GM23248 (cell line): ENCODE data around the gene GRAMD1A. TPM values are rescaled to one million over a fixed set of nuclear protein-coding genes. Genes with fewer than 3 reads are reported as not detected.
"Not testable (repeated sequence)": the region's sequence is repeated elsewhere in the genome, so short reads cannot be mapped to it uniquely, and the experiment has no call there.

ENCODE experiments used
- DNase-seq: peaks from one replicate; pipeline ENCODE4 v3.0.0-alpha.2; 2015
- H2AFZ ChIP-seq: fragments of 200-600 bp; sonication (generic); 2 replicates; pipeline ENCODE4 v1.6.1; 2016; ENCODE audit warnings: antibody characterized with exemption
- H3F3A ChIP-seq: fragments of 200-600 bp; sonication (generic); 2 replicates; pipeline ENCODE4 v1.6.1; 2016; ENCODE audit warnings: mild to moderate bottlenecking, antibody characterized with exemption, mixed run types; ENCODE audit not compliant: insufficient read depth
- H3K27ac ChIP-seq: fragments of 200-600 bp; sonication (generic); 2 replicates; pipeline ENCODE4 v1.5.1; 2016; ENCODE audit warnings: mild to moderate bottlenecking
- H3K27me3 ChIP-seq: fragments of 200-600 bp; sonication (generic); replicated peaks from 2 replicates; pipeline ENCODE4 v1.6.1; 2016; ENCODE audit warnings: mild to moderate bottlenecking; ENCODE audit not compliant: insufficient read depth
- H3K36me3 ChIP-seq: fragments of 200-600 bp; sonication (generic); 2 replicates; pipeline ENCODE4 v1.6.1; 2016; ENCODE audit warnings: low read depth, mild to moderate bottlenecking
- H3K4me1 ChIP-seq: fragments of 200-600 bp; sonication (generic); 2 replicates; pipeline ENCODE4 v1.6.1; 2016; ENCODE audit warnings: mild to moderate bottlenecking; ENCODE audit not compliant: insufficient read depth
- H3K4me2 ChIP-seq: fragments of 200-600 bp; sonication (generic); one replicate; pipeline ENCODE4 v1.6.1; 2016; ENCODE audit warnings: mild to moderate bottlenecking; ENCODE audit not compliant: unreplicated experiment
- H3K4me3 ChIP-seq: fragments of 200-600 bp; sonication (generic); 2 replicates; pipeline ENCODE4 v1.5.1; 2016; ENCODE audit warnings: mild to moderate bottlenecking
- H3K79me2 ChIP-seq: fragments of 200-600 bp; sonication (generic); 2 replicates; pipeline ENCODE4 v1.6.1; 2016; ENCODE audit warnings: mild to moderate bottlenecking; ENCODE audit not compliant: insufficient read depth
- H3K9ac ChIP-seq: fragments of 200-600 bp; sonication (generic); 2 replicates; pipeline ENCODE4 v1.6.1; 2016; ENCODE audit warnings: mild to moderate bottlenecking
- H3K9me2 ChIP-seq: fragments of 200-600 bp; sonication (generic); 2 replicates; pipeline ENCODE4 v1.6.1; 2016; ENCODE audit warnings: mixed run types, mild to moderate bottlenecking, moderate library complexity; ENCODE audit not compliant: insufficient read depth
- H3K9me3 ChIP-seq: fragments of 200-600 bp; sonication (generic); one replicate; pipeline ENCODE4 v1.6.1; 2017; ENCODE audit warnings: low read depth
- H4K20me1 ChIP-seq: fragments of 200-600 bp; sonication (generic); 2 replicates; pipeline ENCODE4 v1.6.0; 2016; ENCODE audit not compliant: insufficient read depth
- EZH2 ChIP-seq: fragments of 200-600 bp; sonication (generic); IDR thresholded peaks from 2 replicates; pipeline ENCODE4 v1.6.1; 2018; ENCODE audit warnings: antibody characterized with exemption, mild to moderate bottlenecking; ENCODE audit not compliant: insufficient read depth, poor library complexity, severe bottlenecking
- EZH2phosphoT487 ChIP-seq: fragments of 200-600 bp; sonication (generic); IDR thresholded peaks from 2 replicates; pipeline ENCODE4 v1.6.1; 2018; ENCODE audit warnings: antibody characterized with exemption, moderate library complexity, mild to moderate bottlenecking, low read depth; ENCODE audit not compliant: insufficient read depth
- WGBS, 2 experiments: methylation state at CpG; one replicate each; pipeline ENCODE4 v1.1.6; 2015 to 2017; ENCODE audit warnings: low lambda C conversion rate in 2 of 2, low coverage in 1 of 2; ENCODE audit errors: missing lambda C conversion rate in 2 of 2; 5-methylcytosine and 5-hydroxymethylcytosine counted together
- in situ Hi-C: fragments of 300-500 bp; cut with MboI; formaldehyde crosslinking; loops from 2 replicates; pipeline ENCODE4 v1.15.0; 2020
- polyA plus RNA-seq: library from polyadenylated mRNA; unstranded; fragments of >200 nt; fragmentation: Nextera tagmentation; extraction: Ambion mirVana; gene quantifications from 2 replicates; pipeline ENCODE4 v1.2.1, GENCODE V29; 2016
- total RNA-seq: library from RNA; depleted of rRNA; stranded (reverse); fragments of >200 nt; shearing (Covaris generic); gene quantifications from 2 replicates; pipeline ENCODE4 v1.2.3, GENCODE V29; 2014

GRAMD1A gene
- total and polyA plus RNA-seq, 2 experiments from 2014 or later, result 17.3 to 33.8 TPM

GRCh38 chr19:35006999-35007365 lies 6.9 kb downstream of the GRAMD1A start:
- Histone ChIP-seq H4K20me1 (no peaks in the 10 kb centered on the region), H3K4me3 (no peak overlapping the region), H3F3A (no peaks in the 10 kb centered on the region), H3K4me1 (no peaks in the 10 kb centered on the region), H3K27ac (no peak overlapping the region), H3K79me2 (peaks cover 62% of the 10 kb centered on the region), H2AFZ (no peak overlapping the region), H3K27me3 (no peaks in the 10 kb centered on the region), H3K4me2 (no peak overlapping the region), H3K9me3 (no peaks in the 10 kb centered on the region), H3K36me3 (no peaks in the 10 kb centered on the region), H3K9ac (no peak overlapping the region), H3K9me2 (no peaks in the 10 kb centered on the region)
- DNase-seq, result no peak
- WGBS, 2 experiments, result 98% methylated on average over 5 of the region's 5 CpGs
- in situ Hi-C loops, result no loop called here
- TF ChIP-seq EZH2phosphoT487, result no peak
- no peak for TF ChIP-seq EZH2

GRCh38 chr19:35007427-35007826 lies 7.3 kb downstream of the GRAMD1A start:
- H3K9me3 ChIP-seq, DNase-seq, H3K9ac ChIP-seq, H3K27ac ChIP-seq, H3F3A ChIP-seq, H4K20me1 ChIP-seq, in situ Hi-C loops, H3K9me2 ChIP-seq, H3K27me3 ChIP-seq, H3K4me2 ChIP-seq, H3K36me3 ChIP-seq, H3K4me3 ChIP-seq, H2AFZ ChIP-seq, H3K4me1 ChIP-seq: not testable (repeated sequence)
- peaks cover 57% of the 10 kb centered on the region for H3K79me2 ChIP-seq
- 86 to 90% methylated on average over 8 of the region's 8 CpGs for WGBS, 2 experiments

DNA sequence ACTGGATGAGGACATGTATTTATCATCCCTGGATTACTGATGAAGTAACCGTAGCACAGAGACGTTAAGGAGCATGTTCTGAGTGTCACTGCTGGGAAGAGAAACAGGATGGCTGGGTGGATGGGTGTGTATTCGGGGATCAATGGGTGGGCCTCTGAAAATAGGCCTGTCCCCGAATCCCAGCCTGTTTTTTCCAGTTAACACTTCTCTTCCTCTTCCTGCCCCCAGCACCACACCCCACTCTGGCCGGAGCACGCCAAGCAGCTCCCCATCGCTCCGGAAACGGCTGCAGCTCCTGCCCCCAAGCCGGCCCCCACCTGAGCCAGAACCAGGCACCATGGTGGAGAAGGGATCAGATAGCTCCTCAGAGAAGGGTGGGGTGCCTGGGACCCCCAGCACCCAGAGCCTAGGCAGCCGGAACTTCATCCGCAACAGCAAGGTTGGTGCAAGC lies 8.8 kb downstream of the GRAMD1A start:
- H3K9ac ChIP-seq, result no peak overlapping the region
- H3K9me2 ChIP-seq, result no peaks in the 10 kb centered on the region
- H3K4me1 ChIP-seq, result no peaks in the 10 kb centered on the region
- TF ChIP-seq EZH2phosphoT487 (no peak), EZH2 (no peak)
- no peaks in the 10 kb centered on the region for H3K9me3 ChIP-seq
- H3K27ac ChIP-seq, result no peak overlapping the region
- H3K79me2 ChIP-seq, result peaks cover 42% of the 10 kb centered on the region
- H3K27me3 ChIP-seq, result no peaks in the 10 kb centered on the region
- DNase-seq, result no peak
- H3K36me3 ChIP-seq, result no peaks in the 10 kb centered on the region
- 90 to 91% methylated on average over 8 to 12 of the region's 12 CpGs for WGBS, 2 experiments
- in situ Hi-C loops, result no loop called here
- H3K4me2 ChIP-seq, result no peak overlapping the region
- H3K4me3 ChIP-seq, result no peak overlapping the region
- no peaks in the 10 kb centered on the region for H3F3A ChIP-seq
- no peak overlapping the region for H2AFZ ChIP-seq
- H4K20me1 ChIP-seq, result no peaks in the 10 kb centered on the region

- Histone ChIP-seq H3K4me1 (no peaks in the 10 kb centered on the region), H3K36me3 (no peaks in the 10 kb centered on the region), H3K9me2 (no peaks in the 10 kb centered on the region), H3K79me2 (peaks cover 34% of the 10 kb centered on the region), H3K4me2 (no peak overlapping the region), H3K9me3 (no peaks in the 10 kb centered on the region), H3F3A (no peaks in the 10 kb centered on the region), H3K27me3 (no peaks in the 10 kb centered on the region), H3K9ac (no peak overlapping the region), H2AFZ (no peak overlapping the region), H3K4me3 (no peak overlapping the region), H4K20me1 (no peaks in the 10 kb centered on the region), H3K27ac (no peak overlapping the region)
- no peak for TF ChIP-seq EZH2
- TF ChIP-seq EZH2phosphoT487, result no peak
- WGBS, 2 experiments, result 93 to 94% methylated on average over 36 of the region's 36 CpGs
- no peak for DNase-seq
- in situ Hi-C loops, result no loop called here
Measured at GRCh38 chr19:35009424-35010415, 9.6 kb downstream of the GRAMD1A start.
